Frontal cortex (tissue), 1 donor: ENCODE data around the gene OR51B4. TPM values are rescaled to one million over a fixed set of nuclear protein-coding genes. Genes with fewer than 3 reads are reported as not detected.

ENCODE experiments used
- total RNA-seq: library from RNA; depleted of rRNA; stranded (reverse); fragments of >200 nt; gene quantifications from one replicate; pipeline ENCODE4 v1.2.3, GENCODE V29; 2014

Gene OR51B4
- total RNA-seq, 1 donor from 2014 or later = 0.41 TPM

Other genes with a start within 250 kb of the OR51B4 start
- not detected for gene OR52E2, start 242.3 kb downstream of the OR51B4 start, total RNA-seq
- not detected for gene OR52E1, start 232.4 kb downstream of the OR51B4 start, total RNA-seq
- gene OR52A5, start 163.6 kb downstream of the OR51B4 start, total RNA-seq = not detected
- gene OR52A1, start 147.2 kb downstream of the OR51B4 start, total RNA-seq = under 0.01 TPM
- not detected for gene OR51V1, start 101.3 kb downstream of the OR51B4 start, total RNA-seq
- 552 TPM for gene HBB, start 74.9 kb downstream of the OR51B4 start, total RNA-seq
- not detected for gene HBD, start 67.5 kb downstream of the OR51B4 start, total RNA-seq
- 2.0 TPM for gene HBG1, start 52.1 kb downstream of the OR51B4 start, total RNA-seq
- gene HBG2, start 47.2 kb downstream of the OR51B4 start, total RNA-seq = 2,646 TPM
- 15.1 TPM for gene HBE1, start 32.0 kb downstream of the OR51B4 start, total RNA-seq
- gene OR51B2, start 22.4 kb upstream of the OR51B4 start, total RNA-seq = 0.41 TPM
- 0.82 TPM for gene OR51B5, start 41.6 kb upstream of the OR51B4 start, total RNA-seq
- gene OR51B6, start 49.6 kb upstream of the OR51B4 start, total RNA-seq = not detected
- not detected for gene OR51M1, start 81.9 kb upstream of the OR51B4 start, total RNA-seq
- not detected for gene OR51Q1, start 120.2 kb upstream of the OR51B4 start, total RNA-seq
- gene OR51I1, start 139.6 kb upstream of the OR51B4 start, total RNA-seq = not detected
- gene OR51I2, start 147.4 kb upstream of the OR51B4 start, total RNA-seq = not detected
- not detected for gene OR52D1, start 186.7 kb upstream of the OR51B4 start, total RNA-seq
- under 0.01 TPM for gene UBQLN3, start 208.0 kb upstream of the OR51B4 start, total RNA-seq
- under 0.01 TPM for gene UBQLNL, start 214.8 kb upstream of the OR51B4 start, total RNA-seq
- gene OR52H1, start 246.6 kb upstream of the OR51B4 start, total RNA-seq = 0.41 TPM